NCI-H2081 treated with DMSO at 0.1 percent for 48 hours (cell line): ENCODE data around the gene ATG5.

Experiments
- DNase-seq: peaks from one replicate; lab custom pipeline; 2025; lab: John Stamatoyannopoulos, UW

ATG5 gene

DNA sequence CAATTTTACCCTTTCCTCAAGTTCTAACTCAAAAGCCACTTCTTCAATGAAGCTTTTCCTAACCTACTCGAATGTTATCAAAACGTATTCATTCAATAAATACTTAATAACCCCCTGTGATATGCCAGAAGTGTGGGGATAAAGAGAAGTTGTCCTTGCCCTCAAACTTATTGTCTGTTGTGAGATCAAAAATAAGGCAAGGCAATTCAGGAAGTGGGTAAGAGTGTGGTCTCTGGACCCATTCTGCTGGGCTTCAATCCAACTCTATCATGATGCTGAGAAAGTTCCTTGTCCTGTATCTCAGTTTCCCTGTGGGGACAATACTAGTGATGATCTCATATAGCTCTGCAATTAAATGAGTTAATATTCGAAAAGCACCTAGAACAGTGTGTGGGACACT, 146.7 kb downstream of the ATG5 start:
- no peak for DNase-seq

- DNase-seq, result no peak
Observed at GRCh38 chr6:106177786-106178185, 147.8 kb downstream of the ATG5 start.

DNA sequence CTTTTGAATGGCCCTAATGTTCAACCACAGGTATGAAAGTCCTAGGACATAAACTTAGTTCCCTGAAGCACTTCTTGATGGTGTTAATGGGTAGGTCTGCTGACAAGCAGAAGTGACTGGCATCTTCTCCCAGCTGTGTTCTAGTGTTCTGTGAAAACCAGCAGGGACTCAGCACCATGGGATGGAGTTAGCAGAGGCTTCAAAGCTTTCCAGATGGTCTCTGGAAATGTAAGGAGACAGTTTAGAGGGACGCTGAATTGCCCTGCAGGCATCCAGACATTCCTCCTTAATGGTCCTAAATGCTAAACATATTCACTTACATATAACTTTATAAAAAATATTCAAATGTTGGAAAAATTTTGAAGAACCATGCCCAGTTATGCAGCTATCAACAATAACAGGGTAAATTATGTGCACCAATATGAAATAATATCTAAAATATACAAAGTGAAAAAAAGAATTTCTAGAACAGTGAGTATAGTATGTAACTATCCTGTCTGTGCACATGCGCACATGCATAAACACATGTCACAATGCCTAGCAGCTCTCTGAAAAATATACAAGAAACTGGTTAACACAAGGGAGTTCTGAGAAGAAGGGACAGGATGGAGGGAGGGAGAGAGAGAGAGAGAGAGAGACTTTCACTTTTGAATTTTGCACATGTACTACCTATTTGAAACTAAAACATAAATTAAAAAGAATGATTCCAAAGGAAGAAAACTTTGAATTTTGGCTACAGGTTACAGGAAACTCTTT, 152.3 kb downstream of the ATG5 start:
- DNase-seq, result no peak

DNA sequence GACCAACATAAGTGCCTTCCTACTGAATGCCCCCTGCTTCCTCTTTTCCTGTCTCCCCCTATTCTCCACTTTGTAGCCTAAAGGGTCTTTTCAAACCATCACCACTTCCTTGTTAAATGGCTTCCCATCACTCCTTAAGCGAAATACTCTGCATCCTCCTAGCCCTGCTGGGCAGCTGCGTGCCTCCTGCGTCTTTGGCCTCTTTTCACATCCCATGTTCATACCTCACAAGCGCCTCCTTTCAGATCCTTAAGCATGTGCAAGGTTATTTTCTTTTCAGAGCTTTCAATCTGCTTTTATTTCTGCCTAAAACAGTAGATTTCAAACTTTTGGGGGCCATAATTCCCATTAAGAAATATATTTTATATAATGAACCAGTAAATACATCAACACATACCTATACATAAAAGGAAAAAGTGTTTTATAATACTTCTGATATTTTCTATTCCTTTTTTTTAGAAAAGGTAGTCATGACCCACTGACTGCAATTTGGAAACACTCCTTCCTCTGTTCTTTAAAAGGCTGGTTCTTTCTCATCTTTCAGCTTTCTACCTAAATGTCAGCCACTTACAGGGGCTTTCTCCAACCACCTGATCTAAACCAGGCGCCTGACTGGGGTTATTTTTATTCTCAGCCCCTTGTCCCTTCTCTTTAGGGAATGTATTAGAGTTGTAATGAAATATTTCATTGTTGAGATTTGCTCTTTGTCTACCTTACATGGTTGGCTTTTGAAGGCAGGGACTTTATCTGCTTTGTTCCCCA, 155.3 kb downstream of the ATG5 start:
- no peak for DNase-seq

DNA sequence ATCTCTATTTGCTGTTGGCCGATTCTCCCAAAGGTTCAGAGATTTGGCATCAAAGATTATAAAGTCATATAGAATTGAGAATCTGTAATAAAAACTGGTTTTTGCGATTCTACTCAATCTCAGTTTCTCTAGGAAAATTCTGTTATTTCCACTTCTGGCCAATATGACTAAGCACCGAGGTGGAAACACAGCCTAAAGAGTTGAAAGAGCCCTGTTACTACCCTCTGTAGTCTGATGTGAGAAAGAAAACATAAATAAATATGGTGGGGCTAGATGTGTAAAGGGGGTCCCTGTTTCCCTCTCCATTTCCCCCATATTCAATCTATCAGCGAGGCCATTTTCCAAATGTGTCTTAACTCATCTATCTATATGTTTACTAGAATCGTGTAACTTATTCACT, 156.0 kb downstream of the ATG5 start:
- DNase-seq, result no peak

- no peak for DNase-seq
Observed at GRCh38 chr6:106168097-106168888, 157.3 kb downstream of the ATG5 start.

DNA sequence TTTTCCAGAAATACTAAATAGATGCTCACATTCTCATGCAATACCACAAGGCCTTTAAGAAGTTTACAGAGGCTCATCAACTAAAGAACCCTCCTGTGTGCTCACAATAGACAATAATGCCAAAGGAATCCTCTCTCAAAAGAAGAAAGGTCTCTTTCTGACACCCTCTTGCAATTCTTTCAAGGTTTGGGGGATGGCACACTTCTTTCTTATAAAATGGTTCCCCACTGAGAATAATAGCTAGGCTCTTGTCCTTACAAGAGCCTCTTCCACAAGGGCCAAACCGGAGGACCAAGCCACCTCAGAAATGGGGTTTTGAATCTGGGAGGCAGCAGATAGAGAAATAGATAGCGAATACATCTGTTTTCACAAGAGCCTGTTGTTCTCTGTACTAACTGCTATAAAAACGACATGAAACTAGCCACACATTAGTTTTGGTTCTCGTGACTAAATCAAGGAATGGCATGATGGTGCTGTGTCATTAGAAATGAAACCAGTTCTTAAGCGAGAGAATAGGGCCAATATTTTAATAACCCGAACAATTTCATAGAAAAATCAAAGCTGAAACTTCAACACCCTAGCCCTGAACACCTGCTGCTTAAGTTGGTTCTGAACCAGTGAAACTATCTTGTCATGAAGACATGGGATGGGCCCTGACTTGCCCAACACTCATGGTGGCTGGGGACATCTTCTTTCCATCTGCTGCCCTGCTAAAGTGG, 158.3 kb downstream of the ATG5 start:
- no peak for DNase-seq

- no peak for DNase-seq
Observed at GRCh38 chr6:106165885-106166485, 159.6 kb downstream of the ATG5 start.

DNA sequence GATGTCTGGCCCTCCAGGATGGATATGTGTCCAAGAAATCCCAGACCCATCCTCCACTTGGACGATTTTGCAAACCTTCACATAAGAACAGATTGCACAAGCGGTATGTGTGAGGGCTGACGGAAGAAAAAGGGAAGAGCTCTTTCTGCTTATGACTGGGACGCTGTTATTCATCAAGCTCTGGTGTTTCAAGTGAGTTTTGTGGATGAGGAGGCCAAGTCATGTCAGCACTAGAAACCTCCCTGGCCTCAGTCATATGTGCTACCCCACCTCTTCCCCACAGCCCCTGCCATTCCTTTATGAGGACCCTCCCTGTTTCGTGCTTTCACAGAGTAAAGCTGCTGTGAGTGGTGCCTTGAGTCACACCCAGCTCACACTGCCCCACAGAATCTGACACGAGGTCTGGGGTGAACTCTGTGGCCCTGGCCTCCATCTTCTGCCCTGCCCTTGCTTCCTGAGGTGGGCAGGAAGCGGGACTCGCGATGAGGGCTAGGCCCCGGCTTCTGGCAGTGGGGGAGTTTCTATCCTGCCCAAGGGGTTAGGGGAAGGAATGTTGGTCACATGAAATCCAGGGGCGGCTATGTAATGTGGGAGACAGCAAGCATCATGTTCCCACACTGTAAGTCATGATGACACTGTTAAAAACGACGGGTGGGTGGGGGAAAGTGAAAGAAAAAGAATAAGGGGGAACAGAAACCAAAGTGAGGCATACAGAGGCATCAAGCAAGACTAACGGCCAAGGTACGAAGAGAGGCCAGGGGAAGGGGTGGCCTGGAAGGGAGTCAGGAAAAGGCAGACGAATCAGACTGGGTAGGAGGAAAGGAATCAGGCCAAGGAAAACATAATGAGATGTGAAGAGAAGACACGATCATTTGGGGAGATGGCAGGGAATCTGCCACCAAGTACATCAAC, 161.3 kb downstream of the ATG5 start:
- DNase-seq, result no peak

DNA sequence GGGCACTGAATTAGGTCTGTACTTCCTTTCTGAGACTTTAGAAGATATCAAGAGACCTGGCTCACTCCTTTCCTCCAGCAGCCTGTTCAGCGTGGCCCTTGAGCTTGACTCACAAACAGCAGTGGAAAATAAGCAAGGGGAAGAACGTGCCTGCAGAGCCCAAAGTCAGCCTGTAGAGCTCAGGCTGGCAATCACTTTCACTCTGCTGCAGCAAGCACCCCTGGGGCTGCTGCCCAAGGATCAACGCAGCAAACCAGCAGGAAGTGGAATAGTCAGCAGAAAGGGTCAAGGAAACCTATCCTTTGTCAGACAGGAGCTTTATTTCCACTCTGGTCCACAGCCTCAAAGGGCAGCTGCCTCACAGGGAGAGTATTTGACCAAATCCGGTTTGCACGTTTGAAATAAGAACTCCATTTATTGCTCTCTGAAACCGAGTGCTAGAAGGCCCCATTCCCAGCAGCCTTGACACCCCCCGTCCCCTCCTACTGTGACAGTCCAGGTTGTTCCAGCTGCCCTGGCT, 162.1 kb downstream of the ATG5 start:
- no peak for DNase-seq

- DNase-seq, result no peak
Observed at GRCh38 chr6:106162921-106163320, 162.6 kb downstream of the ATG5 start.

- DNase-seq, result no peak
Observed at GRCh38 chr6:106161893-106162292, 163.7 kb downstream of the ATG5 start.

GRCh38 chr6:106161311-106161874, 164.2 kb downstream of the ATG5 start:
- DNase-seq, result no peak

DNA sequence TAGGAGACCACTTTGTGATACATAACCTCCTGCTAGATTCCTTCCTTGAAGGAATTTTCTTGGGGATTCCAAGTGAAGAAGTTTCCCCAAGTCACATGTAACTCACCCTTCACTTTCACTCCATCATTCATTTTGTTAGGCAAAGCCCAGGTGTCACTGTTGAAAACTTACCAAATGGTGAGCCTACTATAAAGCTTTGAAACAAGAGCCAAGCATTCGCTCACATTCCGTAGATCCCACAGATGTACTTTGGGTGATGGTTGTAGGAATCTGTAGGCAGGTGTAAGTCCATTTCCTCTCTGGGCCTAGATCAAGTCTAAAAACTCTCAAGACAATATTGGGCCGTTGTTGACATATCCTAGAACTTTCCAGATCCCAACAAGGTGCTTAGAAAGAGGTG, 165.4 kb downstream of the ATG5 start:
- no peak for DNase-seq

GRCh38 chr6:106159531-106159940, 166.0 kb downstream of the ATG5 start:
- DNase-seq, result no peak

DNA sequence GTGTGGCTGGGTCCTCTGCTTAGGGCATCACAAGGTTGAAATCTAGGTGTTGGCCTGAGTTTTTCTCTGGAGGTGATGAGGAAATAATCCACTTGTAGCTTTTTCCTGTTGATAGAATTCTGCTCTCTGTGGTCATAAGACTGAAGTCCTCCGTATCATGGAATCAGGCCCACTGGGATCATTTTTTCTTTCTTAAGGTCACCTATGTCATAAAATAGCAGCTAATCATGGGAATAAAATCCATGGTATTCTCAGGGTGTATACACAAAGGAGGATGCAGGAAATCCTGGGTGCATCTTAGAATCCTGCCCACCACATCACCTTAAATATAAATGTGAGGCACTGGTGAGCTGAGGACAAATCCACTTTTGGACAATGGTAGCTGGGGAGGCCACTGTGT, 166.7 kb downstream of the ATG5 start:
- no peak for DNase-seq

- DNase-seq, result no peak
Observed at GRCh38 chr6:106156863-106157262, 168.7 kb downstream of the ATG5 start.

DNA sequence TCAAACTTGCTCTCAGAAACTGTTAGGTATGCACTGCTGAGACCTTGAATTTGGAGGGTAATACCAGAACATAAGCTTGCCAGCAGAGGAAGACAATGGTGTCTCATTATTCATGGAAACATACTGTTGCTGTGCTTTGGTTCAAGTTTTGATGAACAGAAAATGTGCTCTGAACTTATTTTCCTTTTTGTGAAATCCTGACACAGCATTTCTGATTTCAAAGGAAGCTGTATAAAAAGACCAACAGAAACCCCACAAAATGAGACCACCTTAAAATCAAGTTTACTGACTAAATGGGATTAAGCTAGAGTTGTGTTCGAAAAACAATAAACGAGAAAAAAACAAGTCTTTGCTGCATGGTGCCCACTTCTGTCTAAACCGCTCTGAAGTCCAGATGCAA, 169.1 kb downstream of the ATG5 start:
- no peak for DNase-seq

DNA sequence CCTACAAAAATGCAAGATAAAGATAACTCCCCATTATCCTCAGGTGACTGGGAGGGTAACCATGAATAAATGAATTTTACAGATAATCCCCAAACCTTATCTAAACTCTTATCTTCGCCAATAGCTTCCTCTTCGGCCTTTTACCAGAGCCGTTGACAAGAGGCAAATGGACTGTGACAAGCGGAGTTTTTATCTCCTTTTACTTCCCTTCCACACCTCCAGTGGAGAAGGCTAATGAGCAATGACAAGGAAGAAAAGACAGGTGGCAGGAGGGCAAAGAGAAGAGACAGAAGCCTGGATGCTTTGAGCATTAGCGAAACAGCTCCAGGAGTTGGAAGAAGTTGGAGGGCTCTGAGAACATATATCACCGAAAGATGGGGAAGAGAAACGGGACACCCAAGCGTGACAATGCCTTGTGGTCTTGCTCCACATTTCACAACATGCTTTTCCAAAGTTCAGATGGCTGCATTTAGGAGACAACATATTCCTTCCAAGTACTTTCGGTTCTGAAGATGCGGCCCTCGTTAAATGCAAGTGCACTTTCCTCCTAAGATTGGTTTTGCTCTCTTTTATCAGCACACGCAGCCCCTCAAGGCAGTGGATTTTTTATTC, 170.2 kb downstream of the ATG5 start:
- no peak for DNase-seq

GRCh38 chr6:106154326-106154725, 171.2 kb downstream of the ATG5 start:
- no peak for DNase-seq
